ENCODE results near the gene NOS1. TPM values are rescaled to one million over a fixed set of nuclear protein-coding genes. Genes with fewer than 3 reads are reported as not detected.

NOS1 gene
- total and polyA plus RNA-seq, 4 donors: 1.2 to 7.0 (median 3.4) TPM

DNA sequence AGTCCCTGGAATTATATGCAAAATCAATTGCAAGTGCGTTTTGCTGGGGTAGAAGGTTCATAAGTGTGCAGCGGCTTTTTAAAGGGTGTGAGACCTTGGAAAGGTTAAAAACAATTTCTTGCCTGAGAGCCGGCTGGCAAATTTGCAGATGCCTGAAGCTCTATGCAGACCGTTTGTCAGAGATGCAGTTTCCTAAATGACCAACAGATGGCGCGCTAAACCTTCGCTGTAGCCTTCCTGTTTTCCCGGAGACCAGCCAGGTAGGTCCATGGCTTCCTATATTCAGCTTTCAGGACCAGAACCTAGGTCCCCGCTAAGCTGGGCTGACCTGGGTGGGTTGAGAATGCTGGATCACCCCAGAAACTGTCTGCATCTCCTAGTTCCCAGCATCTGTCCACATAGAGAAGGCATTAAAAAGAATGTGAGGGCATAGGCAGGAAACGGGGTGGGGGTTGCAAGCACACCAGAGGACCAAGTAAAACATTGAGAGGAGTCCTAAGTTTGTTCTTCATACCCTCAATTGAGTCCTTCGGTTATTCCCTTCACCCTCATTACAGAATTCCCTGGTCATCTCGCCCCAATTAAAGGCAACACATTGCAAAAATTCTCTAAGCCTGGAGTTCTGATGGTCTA is 5.7 kb upstream of the NOS1 start:
- peak; percentile 71 to 97 (median 85) for DNase-seq (ENCODE audit: low read depth in 4 of 6, low spot score in 6 of 6)
- peaks cover 2% of the 10 kb centered on the region for H3K9me3 ChIP-seq (ENCODE audit: control insufficient read depth, insufficient read depth, low read length)
- 0% methylated on average over 9 of the region's 12 CpGs for WGBS (ENCODE audit: insufficient coverage)
- H3K4me3 ChIP-seq (ENCODE audit: low read depth, low read length): no peak overlapping the region
- H3K27me3 ChIP-seq (ENCODE audit: control insufficient read depth, insufficient read depth, low read length): peaks cover 42% of the 10 kb centered on the region
- H3K36me3 ChIP-seq (ENCODE audit: control insufficient read depth, insufficient read depth, low read length): no peaks in the 10 kb centered on the region
- H3K4me1 ChIP-seq (ENCODE audit: control insufficient read depth, insufficient read depth, low read length): peaks cover 4% of the 10 kb centered on the region
- H3K27ac ChIP-seq (ENCODE audit: low read depth, low read length): no peak overlapping the region

DNA sequence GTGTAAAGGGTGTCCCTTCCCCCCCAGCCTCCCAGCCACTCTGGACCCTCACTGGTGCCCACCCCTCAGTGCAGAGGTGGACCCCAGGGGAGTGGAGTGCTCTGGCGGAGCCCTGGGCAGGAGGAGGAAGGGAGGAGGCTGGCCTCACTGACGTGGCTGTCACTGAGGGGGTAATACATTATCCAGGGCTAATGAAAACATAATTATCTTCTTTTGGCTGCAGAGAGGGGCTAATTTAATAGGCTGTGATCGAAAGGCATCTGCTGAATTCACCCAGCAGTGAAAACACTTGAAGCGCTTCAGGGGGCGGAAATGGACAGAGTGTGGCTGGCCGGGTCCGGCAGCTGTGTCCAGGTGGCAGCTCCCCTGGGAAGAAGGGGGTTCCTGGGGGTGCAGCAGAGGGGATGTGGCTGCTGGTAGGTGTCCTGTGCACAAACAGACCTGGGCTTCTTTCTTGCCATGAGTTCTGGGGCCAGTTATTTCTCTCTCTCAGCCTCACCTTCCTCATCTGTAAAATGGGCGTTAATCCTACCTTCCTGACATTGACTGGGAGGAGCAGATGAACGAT is 3.7 kb upstream of the NOS1 start:
- DNase-seq (ENCODE audit: low read depth in 4 of 6, low spot score in 6 of 6): no peak
- WGBS (ENCODE audit: insufficient coverage): 68% methylated on average over 4 of the region's 9 CpGs
- peaks cover 58% of the 10 kb centered on the region for H3K27me3 ChIP-seq (ENCODE audit: control insufficient read depth, insufficient read depth, low read length)

DNA sequence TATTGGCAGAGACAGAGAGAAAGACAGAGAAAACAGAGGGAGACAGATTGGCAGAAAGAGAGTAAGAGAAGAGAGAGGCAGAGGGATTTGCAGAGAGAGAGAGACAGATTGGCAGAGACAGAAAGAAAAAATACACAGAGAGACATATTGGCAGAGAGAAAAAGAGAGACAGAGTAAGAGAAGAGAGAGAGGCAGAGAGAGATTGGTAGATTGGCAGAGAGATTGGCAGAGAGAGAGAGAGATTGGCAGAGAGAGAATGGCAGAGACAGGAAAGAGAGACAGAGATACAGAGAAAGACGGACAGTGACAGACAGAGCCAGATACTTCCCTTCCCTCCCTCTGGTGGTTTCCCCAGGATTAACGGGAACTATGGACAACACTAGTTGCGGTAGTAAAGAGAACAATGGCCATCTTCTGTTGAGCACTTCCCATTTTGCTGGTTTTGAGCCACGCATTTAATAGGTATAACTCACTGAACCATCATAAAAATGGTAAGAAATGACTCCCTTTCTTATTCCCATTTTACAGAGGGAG is 2.6 kb upstream of the NOS1 start:
- H3K27ac ChIP-seq (ENCODE audit: low read depth, low read length): no peak overlapping the region
- peaks cover 20% of the 10 kb centered on the region for H3K4me1 ChIP-seq (ENCODE audit: control insufficient read depth, insufficient read depth, low read length)
- DNase-seq (ENCODE audit: low read depth in 4 of 6, low spot score in 6 of 6): no peak
- peaks cover 68% of the 10 kb centered on the region for H3K27me3 ChIP-seq (ENCODE audit: control insufficient read depth, insufficient read depth, low read length)
- H3K9me3 ChIP-seq (ENCODE audit: control insufficient read depth, insufficient read depth, low read length): no peaks in the 10 kb centered on the region
- no peak overlapping the region for H3K4me3 ChIP-seq (ENCODE audit: low read depth, low read length)
- no peaks in the 10 kb centered on the region for H3K36me3 ChIP-seq (ENCODE audit: control insufficient read depth, insufficient read depth, low read length)
- no CpG with 5 or more reads among the region's 4 CpGs for WGBS (ENCODE audit: insufficient coverage)

More for the DNA sequence above, 3.7 kb upstream of the NOS1 start:
- no peaks in the 10 kb centered on the region for H3K36me3 ChIP-seq (ENCODE audit: control insufficient read depth, insufficient read depth, low read length)
- H3K4me1 ChIP-seq (ENCODE audit: control insufficient read depth, insufficient read depth, low read length): peaks cover 12% of the 10 kb centered on the region
- no peak overlapping the region for H3K27ac ChIP-seq (ENCODE audit: low read depth, low read length)
- H3K4me3 ChIP-seq (ENCODE audit: low read depth, low read length): no peak overlapping the region
- no peaks in the 10 kb centered on the region for H3K9me3 ChIP-seq (ENCODE audit: control insufficient read depth, insufficient read depth, low read length)

DNA sequence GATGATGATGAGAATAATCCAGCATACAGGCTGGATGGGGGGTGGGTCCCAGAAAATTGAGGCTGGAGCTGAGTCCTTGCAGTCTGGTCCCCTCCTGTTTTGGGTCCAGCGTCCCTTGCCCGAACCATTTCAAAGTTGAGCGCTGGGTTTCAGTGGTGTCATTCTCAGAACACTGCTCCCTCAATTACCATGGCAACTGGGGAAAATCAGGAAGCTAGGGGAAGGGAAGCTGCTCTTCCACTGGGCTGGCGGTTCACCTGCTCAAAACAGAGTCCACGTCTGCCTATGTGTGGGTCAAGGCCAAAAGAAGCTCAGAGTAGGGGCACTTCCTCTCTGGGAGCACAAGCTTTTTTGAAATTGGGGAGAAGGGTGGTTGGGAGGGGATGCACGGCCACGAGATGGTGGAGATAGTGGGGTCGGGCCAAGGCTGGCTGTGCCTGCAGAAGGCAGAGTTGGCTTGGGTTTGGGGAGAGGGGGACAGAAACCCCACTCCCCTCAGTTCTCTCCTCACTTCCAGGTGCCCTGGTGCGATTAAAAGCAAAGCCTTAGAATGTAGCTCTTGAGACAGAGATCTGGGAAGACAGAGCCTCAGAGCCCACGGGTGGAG is 1.7 kb upstream of the NOS1 start:
- Histone ChIP-seq H3K27ac (ENCODE audit: low read depth, low read length) (no peak overlapping the region), H3K27me3 (ENCODE audit: control insufficient read depth, insufficient read depth, low read length) (peaks cover 77% of the 10 kb centered on the region), H3K9me3 (ENCODE audit: control insufficient read depth, insufficient read depth, low read length) (no peaks in the 10 kb centered on the region), H3K4me1 (ENCODE audit: control insufficient read depth, insufficient read depth, low read length) (peaks cover 21% of the 10 kb centered on the region), H3K36me3 (ENCODE audit: control insufficient read depth, insufficient read depth, low read length) (no peaks in the 10 kb centered on the region), H3K4me3 (ENCODE audit: low read depth, low read length) (no peak overlapping the region)
- WGBS (ENCODE audit: insufficient coverage): 35% methylated on average over 4 of the region's 10 CpGs
- peak in 2 of 6 donors; percentile 44 to 68 for DNase-seq (ENCODE audit: low read depth in 4 of 6, low spot score in 6 of 6)

DNA sequence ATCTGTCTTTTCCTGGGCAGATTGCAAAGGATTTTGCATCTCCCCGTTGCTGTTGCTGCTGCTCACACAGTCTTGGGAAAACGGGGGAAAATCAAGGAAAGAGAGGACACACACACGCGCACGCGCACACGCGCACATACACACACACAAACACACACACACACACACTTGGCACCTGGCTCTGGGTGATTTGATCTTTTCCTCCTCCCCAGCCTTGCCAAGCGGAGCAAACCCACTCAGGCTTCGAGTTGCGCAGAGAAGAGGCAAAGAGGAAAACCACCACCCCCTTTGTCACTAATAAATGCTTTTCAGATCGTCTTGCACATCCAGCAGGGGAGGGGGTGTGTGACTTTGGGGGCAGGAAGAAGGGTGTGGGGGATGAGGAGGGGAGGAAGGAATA is 965 bp upstream of the NOS1 start:
- 74% methylated on average over 3 of the region's 12 CpGs for WGBS (ENCODE audit: insufficient coverage)
- DNase-seq (ENCODE audit: low read depth in 4 of 6, low spot score in 6 of 6): peak in 1 of 6 donors; percentile 34

DNA sequence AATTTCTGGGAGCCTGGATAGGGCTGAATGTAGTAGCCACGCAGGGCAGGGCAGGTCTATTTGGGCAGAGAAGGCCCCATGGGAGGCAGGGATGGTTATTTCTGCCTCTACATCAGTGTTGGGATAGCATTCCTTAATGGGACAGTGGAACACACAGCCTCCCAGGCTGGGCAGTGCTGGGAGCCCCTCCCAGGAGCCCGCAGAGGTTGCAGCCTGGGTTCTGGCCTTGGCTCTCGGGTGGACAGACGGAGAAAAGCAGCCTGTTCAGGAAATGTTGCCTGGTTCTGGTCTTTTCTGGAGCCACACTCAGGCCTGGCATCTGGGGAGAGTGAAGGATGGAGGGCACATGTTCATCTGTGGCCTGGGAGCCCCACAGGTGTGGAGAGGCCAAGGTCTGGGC is 479 bp upstream of the NOS1 start:
- no peak overlapping the region for H3K27ac ChIP-seq (ENCODE audit: low read depth, low read length)
- H3K4me3 ChIP-seq (ENCODE audit: low read depth, low read length): no peak overlapping the region
- no peaks in the 10 kb centered on the region for H3K36me3 ChIP-seq (ENCODE audit: control insufficient read depth, insufficient read depth, low read length)
- peaks cover 80% of the 10 kb centered on the region for H3K27me3 ChIP-seq (ENCODE audit: control insufficient read depth, insufficient read depth, low read length)
- no peaks in the 10 kb centered on the region for H3K9me3 ChIP-seq (ENCODE audit: control insufficient read depth, insufficient read depth, low read length)
- WGBS (ENCODE audit: insufficient coverage): 69% methylated on average over 4 of the region's 4 CpGs
- peaks cover 21% of the 10 kb centered on the region for H3K4me1 ChIP-seq (ENCODE audit: control insufficient read depth, insufficient read depth, low read length)
- DNase-seq (ENCODE audit: low read depth in 4 of 6, low spot score in 6 of 6): no peak

More for the DNA sequence above, 965 bp upstream of the NOS1 start:
- H3K27ac ChIP-seq (ENCODE audit: low read depth, low read length): no peak overlapping the region
- H3K9me3 ChIP-seq (ENCODE audit: control insufficient read depth, insufficient read depth, low read length): no peaks in the 10 kb centered on the region
- no peak overlapping the region for H3K4me3 ChIP-seq (ENCODE audit: low read depth, low read length)
- peaks cover 21% of the 10 kb centered on the region for H3K4me1 ChIP-seq (ENCODE audit: control insufficient read depth, insufficient read depth, low read length)
- H3K27me3 ChIP-seq (ENCODE audit: control insufficient read depth, insufficient read depth, low read length): peaks cover 80% of the 10 kb centered on the region
- no peaks in the 10 kb centered on the region for H3K36me3 ChIP-seq (ENCODE audit: control insufficient read depth, insufficient read depth, low read length)

DNA sequence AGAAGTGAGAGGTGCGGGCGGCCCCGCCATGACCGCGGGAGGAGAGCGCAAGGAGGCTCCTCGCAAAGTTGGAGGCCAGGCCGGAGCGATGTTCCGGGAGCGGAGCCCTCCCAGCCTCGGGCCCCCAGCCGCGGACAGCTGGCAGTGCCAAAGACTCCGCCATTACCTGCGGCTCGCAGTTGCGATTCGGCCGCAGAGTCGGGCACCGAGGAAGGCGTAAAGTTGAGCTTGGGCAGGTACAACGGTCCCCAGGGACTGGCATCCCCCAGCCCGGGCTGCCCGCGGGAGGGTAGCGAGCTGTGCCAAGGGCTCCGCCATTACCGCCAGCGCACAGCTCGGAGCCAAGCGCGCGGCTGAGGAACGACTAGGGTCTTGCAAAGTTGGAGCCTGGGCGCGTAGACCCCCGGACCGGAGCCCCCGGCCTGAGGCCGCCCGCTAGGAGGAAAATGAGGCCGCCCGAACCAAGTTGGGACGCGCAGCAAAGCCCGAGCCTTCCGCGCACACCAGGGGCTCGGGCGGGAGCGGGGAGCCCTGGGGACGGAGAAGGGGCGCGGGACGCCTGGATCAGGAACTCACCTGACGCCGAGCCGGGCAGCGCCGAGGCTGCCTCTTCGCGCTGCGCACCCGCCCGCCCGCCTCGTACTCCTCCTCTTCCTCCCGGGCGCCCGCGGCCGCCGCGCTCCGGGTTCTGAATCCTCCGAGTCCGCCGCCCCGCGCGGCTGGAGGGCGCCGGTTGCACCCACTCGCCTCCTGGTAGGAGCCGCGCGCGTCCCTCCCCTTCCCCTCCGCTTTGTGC is 677 bp downstream of the NOS1 start:
- WGBS (ENCODE audit: insufficient coverage): under 1% methylated on average over 76 of the region's 91 CpGs
- peaks cover 73% of the 10 kb centered on the region for H3K27me3 ChIP-seq (ENCODE audit: control insufficient read depth, insufficient read depth, low read length)
- DNase-seq (ENCODE audit: low read depth in 4 of 6, low spot score in 6 of 6): peak in 1 of 6 donors; percentile 13

DNA sequence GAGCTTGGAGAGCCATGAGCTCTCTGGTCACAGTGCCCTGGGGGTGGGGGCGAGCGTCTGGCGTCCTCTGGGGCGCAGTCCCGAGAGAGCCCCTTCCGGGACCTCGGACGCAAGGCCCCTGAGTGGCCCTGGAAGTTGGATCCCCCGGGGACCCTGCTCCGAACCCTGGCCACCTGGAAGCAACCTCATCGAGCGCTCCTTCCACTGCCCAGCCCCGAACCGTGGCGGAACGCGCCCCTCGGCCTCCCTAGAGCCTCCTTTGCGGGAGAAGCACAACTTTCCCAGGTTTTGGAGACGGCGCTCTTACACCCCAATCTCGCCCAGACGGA is 1.2 kb downstream of the NOS1 start:
- DNase-seq (ENCODE audit: low read depth in 4 of 6, low spot score in 6 of 6): no peak
- no peak overlapping the region for H3K27ac ChIP-seq (ENCODE audit: low read depth, low read length)
- H3K27me3 ChIP-seq (ENCODE audit: control insufficient read depth, insufficient read depth, low read length): peaks cover 67% of the 10 kb centered on the region
- H3K4me3 ChIP-seq (ENCODE audit: low read depth, low read length): no peak overlapping the region
- H3K36me3 ChIP-seq (ENCODE audit: control insufficient read depth, insufficient read depth, low read length): no peaks in the 10 kb centered on the region
- H3K9me3 ChIP-seq (ENCODE audit: control insufficient read depth, insufficient read depth, low read length): no peaks in the 10 kb centered on the region
- WGBS (ENCODE audit: insufficient coverage): under 1% methylated on average over 23 of the region's 23 CpGs
- peaks cover 21% of the 10 kb centered on the region for H3K4me1 ChIP-seq (ENCODE audit: control insufficient read depth, insufficient read depth, low read length)

More for the DNA sequence above, 677 bp downstream of the NOS1 start:
- no peak overlapping the region for H3K27ac ChIP-seq (ENCODE audit: low read depth, low read length)
- H3K9me3 ChIP-seq (ENCODE audit: control insufficient read depth, insufficient read depth, low read length): no peaks in the 10 kb centered on the region
- peaks cover 21% of the 10 kb centered on the region for H3K4me1 ChIP-seq (ENCODE audit: control insufficient read depth, insufficient read depth, low read length)
- no peaks in the 10 kb centered on the region for H3K36me3 ChIP-seq (ENCODE audit: control insufficient read depth, insufficient read depth, low read length)
- H3K4me3 ChIP-seq (ENCODE audit: low read depth, low read length): peak overlapping the region; percentile 7

DNA sequence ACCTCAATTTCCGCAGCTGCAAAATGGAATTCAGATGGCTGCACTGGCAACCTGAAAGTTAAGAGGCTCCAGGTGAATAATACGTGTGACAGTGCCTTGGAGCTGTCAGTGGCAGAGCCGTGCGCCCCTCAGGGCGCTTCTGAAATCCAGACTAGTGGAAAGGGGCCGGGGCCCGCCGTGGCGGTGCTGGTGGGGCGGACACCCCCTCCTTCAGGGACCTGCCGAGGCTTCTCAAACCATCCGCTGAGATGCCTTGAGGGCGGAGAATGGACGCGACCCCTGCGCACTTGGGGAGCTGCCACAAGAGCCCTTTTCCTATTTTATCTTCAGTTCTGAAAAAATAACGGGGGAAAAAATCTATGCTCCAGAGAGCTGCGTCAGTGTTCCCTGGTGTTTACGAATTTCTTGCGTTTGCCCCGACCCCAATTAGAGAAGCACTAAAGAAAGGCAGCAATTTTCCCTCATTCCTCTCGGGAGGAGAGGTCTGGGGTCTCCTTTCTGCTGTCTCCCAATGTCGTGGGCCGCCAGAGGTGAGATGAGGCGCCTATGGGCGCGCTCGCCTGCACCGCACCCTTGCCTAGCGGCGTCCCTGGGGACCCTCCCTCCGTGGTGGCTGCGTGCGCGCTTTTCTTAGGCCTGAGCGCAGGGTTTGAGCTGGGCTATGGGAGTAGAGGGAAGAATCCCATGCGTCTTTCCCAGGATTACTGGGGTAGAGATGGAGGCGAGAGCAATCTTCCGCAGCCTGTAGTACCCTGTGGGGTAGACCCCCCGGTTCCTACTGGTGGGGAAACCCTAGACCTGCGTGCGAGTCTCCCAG is 2.2 kb downstream of the NOS1 start:
- H3K27me3 ChIP-seq (ENCODE audit: control insufficient read depth, insufficient read depth, low read length): peaks cover 58% of the 10 kb centered on the region
- H3K9me3 ChIP-seq (ENCODE audit: control insufficient read depth, insufficient read depth, low read length): no peaks in the 10 kb centered on the region
- H3K36me3 ChIP-seq (ENCODE audit: control insufficient read depth, insufficient read depth, low read length): no peaks in the 10 kb centered on the region
- 10% methylated on average over 37 of the region's 42 CpGs for WGBS (ENCODE audit: insufficient coverage)
- no peak for DNase-seq (ENCODE audit: low read depth in 4 of 6, low spot score in 6 of 6)
- H3K4me1 ChIP-seq (ENCODE audit: control insufficient read depth, insufficient read depth, low read length): peaks cover 21% of the 10 kb centered on the region
- no peak overlapping the region for H3K27ac ChIP-seq (ENCODE audit: low read depth, low read length)
- no peak overlapping the region for H3K4me3 ChIP-seq (ENCODE audit: low read depth, low read length)
